HG02840 (cell line): ENCODE results near the gene NAT10.

Source experiments
- ATAC-seq: cut with Tn5 transposase; IDR thresholded peaks from one replicate; pipeline ENCODE4 v1.9.1; 2021; ENCODE audit warnings: mild to moderate bottlenecking, moderate library complexity, moderate number of reproducible peaks; ENCODE audit not compliant: unreplicated experiment, low FRiP score

The NAT10 gene

GRCh38 chr11:34183848-34184391 lies 78.5 kb downstream of the NAT10 start:
- ATAC-seq: no peak

- no peak for ATAC-seq
These were observed 79.1 kb downstream of the NAT10 start for GRCh38 chr11:34184505-34185015.

- no peak for ATAC-seq
These were observed 80.8 kb downstream of the NAT10 start for GRCh38 chr11:34185926-34186841.

- no peak for ATAC-seq
These were observed 82.8 kb downstream of the NAT10 start for GRCh38 chr11:34188181-34188580.

GRCh38 chr11:34189191-34189590 lies 83.8 kb downstream of the NAT10 start:
- no peak for ATAC-seq

GRCh38 chr11:34190192-34191139 lies 85.0 kb downstream of the NAT10 start:
- ATAC-seq: no peak

- no peak for ATAC-seq
These were observed 86.1 kb downstream of the NAT10 start for GRCh38 chr11:34191578-34191977.

GRCh38 chr11:34192481-34193401 lies 87.3 kb downstream of the NAT10 start:
- no peak for ATAC-seq

- no peak for ATAC-seq
These were observed 89.3 kb downstream of the NAT10 start for GRCh38 chr11:34194576-34195335.
